Measurements from ENCODE around the gene FLT4.

GRCh38 chr5:180637962-180638680 is 11.3 kb downstream of the FLT4 start:
- TF ChIP-seq CTCF (IDR thresholded peaks at IDR 0.05) (no peak), POLR2A (IDR thresholded peaks at IDR 0.05) (no peak)
